Measurements from ENCODE around the gene MT1X.

- TF ChIP-seq CTCF (conservative IDR thresholded peaks at IDR 0.05; ENCODE audit: low read depth, low read length) (no peak), EZH2 (IDR thresholded peaks at IDR 0.05; ENCODE audit: borderline replicate concordance, low read depth, low read length, poor library complexity, severe bottlenecking) (no peak)
These were observed 41.9 kb downstream of the MT1X start for GRCh38 chr16:56724191-56724590.
